Spleen (tissue), 11 donors: ENCODE results near the gene HERC3. TPM values are rescaled to one million over a fixed set of nuclear protein-coding genes. Genes with fewer than 3 reads are reported as not detected.

ENCODE experiments used
- DNase-seq: peaks from one replicate; pipeline ENCODE4 v3.0.0-alpha.2; 2020
- H3K27ac ChIP-seq, 8 donors: fragments of 200-600 bp; sonication (generic) in 7 of 8; 1 replicate in 4 of 8; 2 replicates in 4 of 8; pipeline versions ENCODE4 v1.5.0 to v1.8.0; 2016 to 2021; ENCODE audit warnings: inconsistent platforms in 4 of 8, mild to moderate bottlenecking in 4 of 8, moderate library complexity in 1 of 8
- H3K27me3 ChIP-seq, 7 donors: fragments of 200-600 bp; sonication (generic) in 6 of 7; replicated peaks in 1 of 7; 1 replicate in 4 of 7; 2 replicates in 3 of 7; pipeline versions ENCODE4 v1.5.0 to v1.8.0; 2016 to 2021; ENCODE audit warnings: inconsistent platforms in 3 of 7, mild to moderate bottlenecking in 1 of 7
- H3K36me3 ChIP-seq, 6 donors: fragments of 200-600 bp; sonication (generic) in 5 of 6; 1 replicate in 4 of 6; 2 replicates in 2 of 6; pipeline versions ENCODE4 v1.5.0 to v1.8.0; 2016 to 2021; ENCODE audit warnings: inconsistent platforms in 2 of 6
- H3K4me1 ChIP-seq, 6 donors: fragments of 200-600 bp; sonication (generic) in 5 of 6; 1 replicate in 3 of 6; 2 replicates in 3 of 6; pipeline versions ENCODE4 v1.5.0 to v1.8.0; 2016 to 2021; ENCODE audit warnings: inconsistent platforms in 3 of 6
- H3K4me3 ChIP-seq, 8 donors: fragments of 200-600 bp; sonication (generic) in 7 of 8; 1 replicate in 4 of 8; 2 replicates in 4 of 8; pipeline versions ENCODE4 v1.5.0 to v1.8.0; 2016 to 2021; ENCODE audit warnings: inconsistent platforms in 4 of 8, mild to moderate bottlenecking in 4 of 8, moderate library complexity in 2 of 8
- H3K9me3 ChIP-seq, 8 donors: fragments of 200-600 bp; sonication (generic) in 7 of 8; 1 replicate in 4 of 8; 2 replicates in 4 of 8; pipeline versions ENCODE4 v1.5.0 to v1.8.0; 2016 to 2021; ENCODE audit warnings: inconsistent platforms in 4 of 8
- POLR2A ChIP-seq, 3 donors: fragments of 450-650 bp; IDR thresholded peaks; one replicate each; pipeline ENCODE4 v1.5.1; 2017; ENCODE audit warnings: antibody characterized with exemption in 3 of 3, mild to moderate bottlenecking in 1 of 3
- POLR2AphosphoS5 ChIP-seq, 3 donors: sonication (generic); formaldehyde crosslinking; IDR thresholded peaks; one replicate each; pipeline ENCODE4 v1.5.1; 2017; ENCODE audit warnings: antibody characterized with exemption in 3 of 3
- WGBS, 5 donors: extraction: QIAGEN DNeasy Blood & Tissue Kit in 3 of 5; methylation state at CpG; one replicate each; pipeline versions ENCODE4 v1.1.5 to v1.1.7; 2013 to 2018; 5-methylcytosine and 5-hydroxymethylcytosine counted together
- intact Hi-C: fragments of 100-400 bp; cut with DNase I; formaldehyde crosslinking; loops from one replicate; pipeline ENCODE4 v1.15.0; 2023; ENCODE audit warnings: low total_unique reads
- polyA plus RNA-seq, 3 donors: library from polyadenylated mRNA; stranded (reverse); fragments of 200-250 nt; gene quantifications; one replicate each; pipeline ENCODE4 v1.2.1, GENCODE V29; 2013
- total RNA-seq, 7 donors: library from RNA; depleted of rRNA in 3 of 7; stranded (reverse); fragments of >200 nt in 3 of 7; fragmentation: NEBNext Ultra II Directional in 4 of 7; extraction: Animal tissue kit (Norgen Biotek cat#: 25700) in 4 of 7; gene quantifications; one replicate each; pipeline versions ENCODE4 v1.1.0 to v1.2.1, GENCODE V29; 2016 to 2021
- TF ChIP-seq, protein P1 (sequence below), 11 experiments: fragments of 200-600 bp in 7 of 11; fragments of 450-650 bp in 4 of 11; sonication (generic) in 4 of 11; IDR thresholded peaks in 8 of 11; conservative IDR thresholded peaks in 3 of 11; 1 replicate in 7 of 11; 2 replicates in 4 of 11; pipeline versions ENCODE4 v1.4.0 to v1.8.0; 2016 to 2021; ENCODE audit warnings: antibody characterized with exemption in 11 of 11, inconsistent platforms in 4 of 11, mild to moderate bottlenecking in 1 of 11
- donor health status: healthy with polysubstance abuse.
- donor health status: DM: no; HTN: no; CAD: no; lungs with moderate emphysema.
- donor health status: DM: no; HTN: no; CAD: no.
- donor health status: Bipolar disorder and iron deficiency.
- donor health status: healthy.
- donor health status: DM: no; HTN: no; CAD: no.
- donor health status: DM: yes; HTN: yes; CAD: no.

Gene HERC3
- total and polyA plus RNA-seq, 10 donors = 4.4 to 73.5 (median 62.2) TPM

- WGBS, 5 donors = 92 to 97% (median 95%) methylated on average over 2 of the region's 2 CpGs
- no peaks in the 10 kb centered on the region for H3K4me1 ChIP-seq
These were observed 133.7 kb downstream of the HERC3 start for GRCh38 chr4:88725986-88726385.

DNA sequence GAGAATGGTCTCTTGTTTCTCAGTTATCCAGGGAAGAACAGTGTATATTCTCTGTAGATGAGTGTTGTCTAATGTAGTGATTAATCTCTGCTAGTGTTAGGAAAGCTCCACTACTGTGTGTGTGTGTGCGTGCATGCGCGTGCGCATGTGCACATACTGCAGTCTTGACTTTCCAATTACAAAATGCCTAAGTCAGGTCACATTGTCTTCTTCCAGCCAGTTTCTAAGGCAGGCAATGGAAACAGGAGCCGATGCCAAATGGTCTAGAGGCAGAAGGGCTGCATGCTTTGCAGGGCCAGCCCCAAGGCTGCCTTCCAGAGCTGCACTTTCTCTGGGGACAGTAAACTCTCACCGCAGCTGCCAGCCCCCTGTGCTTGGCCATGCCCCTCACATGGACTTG is 135.9 kb downstream of the HERC3 start:
- WGBS, 5 donors = 98 to 99% (median 99%) methylated on average over 6 of the region's 6 CpGs
- no peak for DNase-seq
- Histone ChIP-seq H3K4me3 (no peak overlapping the region), H3K27ac (no peak overlapping the region), H3K4me1 (no peaks in the 10 kb centered on the region), H3K9me3 (no peaks in the 10 kb centered on the region), H3K36me3 (peaks cover 4 to 94% (median 57%) of the 10 kb centered on the region in 6 donors), H3K27me3 (no peaks in the 10 kb centered on the region)
- intact Hi-C loops = no loop called here
- TF ChIP-seq POLR2AphosphoS5 (IDR thresholded peaks at IDR 0.05) (no peak), POLR2A (IDR thresholded peaks at IDR 0.05) (no peak)
- TF ChIP-seq, protein P1, sequence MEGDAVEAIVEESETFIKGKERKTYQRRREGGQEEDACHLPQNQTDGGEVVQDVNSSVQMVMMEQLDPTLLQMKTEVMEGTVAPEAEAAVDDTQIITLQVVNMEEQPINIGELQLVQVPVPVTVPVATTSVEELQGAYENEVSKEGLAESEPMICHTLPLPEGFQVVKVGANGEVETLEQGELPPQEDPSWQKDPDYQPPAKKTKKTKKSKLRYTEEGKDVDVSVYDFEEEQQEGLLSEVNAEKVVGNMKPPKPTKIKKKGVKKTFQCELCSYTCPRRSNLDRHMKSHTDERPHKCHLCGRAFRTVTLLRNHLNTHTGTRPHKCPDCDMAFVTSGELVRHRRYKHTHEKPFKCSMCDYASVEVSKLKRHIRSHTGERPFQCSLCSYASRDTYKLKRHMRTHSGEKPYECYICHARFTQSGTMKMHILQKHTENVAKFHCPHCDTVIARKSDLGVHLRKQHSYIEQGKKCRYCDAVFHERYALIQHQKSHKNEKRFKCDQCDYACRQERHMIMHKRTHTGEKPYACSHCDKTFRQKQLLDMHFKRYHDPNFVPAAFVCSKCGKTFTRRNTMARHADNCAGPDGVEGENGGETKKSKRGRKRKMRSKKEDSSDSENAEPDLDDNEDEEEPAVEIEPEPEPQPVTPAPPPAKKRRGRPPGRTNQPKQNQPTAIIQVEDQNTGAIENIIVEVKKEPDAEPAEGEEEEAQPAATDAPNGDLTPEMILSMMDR (IDR thresholded peaks at IDR 0.05 in 8 of 11, conservative IDR thresholded peaks at IDR 0.05 in 3 of 11) = no peak

More at GRCh38 chr4:88725986-88726385, 133.7 kb downstream of the HERC3 start:
- Histone ChIP-seq H3K9me3 (no peaks in the 10 kb centered on the region), H3K27ac (no peak overlapping the region), H3K4me3 (no peak overlapping the region), H3K36me3 (peaks cover 4 to 100% (median 68%) of the 10 kb centered on the region in 6 donors), H3K27me3 (no peaks in the 10 kb centered on the region)
- DNase-seq = no peak
- intact Hi-C loops = no loop called here
- TF ChIP-seq, protein P1 (IDR thresholded peaks at IDR 0.05 in 8 of 11, conservative IDR thresholded peaks at IDR 0.05 in 3 of 11) = no peak

GRCh38 chr4:88729146-88729760 is 137.0 kb downstream of the HERC3 start:
- no peaks in the 10 kb centered on the region for H3K27me3 ChIP-seq
- no peaks in the 10 kb centered on the region for H3K9me3 ChIP-seq
- WGBS, 5 donors = 66 to 85% (median 82%) methylated on average over 6 of the region's 6 CpGs
- H3K4me1 ChIP-seq = no peaks in the 10 kb centered on the region
- TF ChIP-seq, protein P1 (IDR thresholded peaks at IDR 0.05 in 8 of 11, conservative IDR thresholded peaks at IDR 0.05 in 3 of 11) = no peak
- TF ChIP-seq POLR2AphosphoS5 (IDR thresholded peaks at IDR 0.05) (no peak), POLR2A (IDR thresholded peaks at IDR 0.05) (no peak)
- H3K4me3 ChIP-seq = no peak overlapping the region
- H3K27ac ChIP-seq = no peak overlapping the region
- peaks cover 4 to 88% (median 53%) of the 10 kb centered on the region in 6 donors for H3K36me3 ChIP-seq
- intact Hi-C loops = no loop called here
- no peak for DNase-seq

DNA sequence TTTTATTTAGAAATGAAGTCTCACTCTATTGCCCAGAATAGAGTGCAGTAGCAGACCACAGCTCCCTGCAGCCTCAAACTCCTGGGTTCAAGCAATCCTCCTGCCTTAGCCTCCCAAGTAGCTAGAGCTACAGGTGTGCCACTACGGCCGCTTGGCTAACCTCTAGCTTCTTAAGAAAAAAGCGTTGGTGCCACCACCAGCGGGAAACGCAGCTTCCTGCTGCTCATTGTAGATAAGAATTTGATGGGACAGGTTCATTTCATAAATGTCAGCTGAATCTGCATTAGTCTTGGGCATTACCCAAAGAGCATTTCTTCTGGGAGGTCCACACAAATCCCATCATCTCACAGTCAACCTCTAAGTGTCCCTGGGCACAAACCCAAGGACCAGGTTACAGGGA is 138.5 kb downstream of the HERC3 start:
- Histone ChIP-seq H3K4me3 (no peak overlapping the region), H3K27me3 (no peaks in the 10 kb centered on the region), H3K36me3 (peaks cover 4 to 78% (median 42%) of the 10 kb centered on the region in 6 donors), H3K27ac (no peak overlapping the region), H3K9me3 (no peaks in the 10 kb centered on the region), H3K4me1 (no peaks in the 10 kb centered on the region)
- DNase-seq = no peak
- no peak for TF ChIP-seq POLR2A (IDR thresholded peaks at IDR 0.05)
- TF ChIP-seq, protein P1 (IDR thresholded peaks at IDR 0.05 in 8 of 11, conservative IDR thresholded peaks at IDR 0.05 in 3 of 11) = no peak
- TF ChIP-seq POLR2AphosphoS5 (IDR thresholded peaks at IDR 0.05) = peak in 1 of 3 donors; percentile 4
- intact Hi-C loops = no loop called here
- WGBS, 5 donors = 59 to 88% (median 73%) methylated on average over 5 of the region's 5 CpGs
